ENCODE data around the gene AKT3. TPM values are rescaled to one million over a fixed set of nuclear protein-coding genes. Genes with fewer than 3 reads are reported as not detected.

AKT3 gene
- total RNA-seq, 1 experiment from 2014 or later = 133 TPM

DNA sequence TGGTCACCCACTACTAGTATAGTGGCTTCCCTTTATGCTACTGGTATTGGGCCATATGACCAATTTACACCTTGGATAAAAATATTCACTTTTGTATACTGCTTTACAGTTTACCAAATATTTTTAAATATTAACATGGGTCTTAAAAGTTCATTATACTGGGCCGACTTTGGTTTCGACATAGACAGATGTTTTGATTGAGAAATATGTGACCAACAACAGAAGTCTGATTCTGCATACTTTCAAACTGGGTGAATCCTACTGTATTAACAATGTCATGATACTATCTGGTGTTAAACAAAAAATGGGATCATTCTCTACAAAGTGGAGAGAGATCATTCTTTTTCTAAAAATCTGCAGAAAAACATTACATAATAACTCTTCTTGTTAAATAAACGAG lies 134.8 kb downstream of the AKT3 start:
- H3K9me2 ChIP-seq (ENCODE audit: insufficient read depth) = no peaks in the 10 kb centered on the region; the same call in 1 of the 2 replicates
- no peaks in the 10 kb centered on the region for H3K9me3 ChIP-seq (ENCODE audit: insufficient read depth, low read depth)
- DNase-seq = no peak
- peaks cover 49% of the 10 kb centered on the region for H3K79me2 ChIP-seq (ENCODE audit: low read depth)
- peaks cover 19% of the 10 kb centered on the region for H3K4me1 ChIP-seq (replicated peaks; ENCODE audit: insufficient read depth)
- CTCF ChIA-PET = no interaction called here
- BruUV-seq (replicated peaks) = no TSS peak
- H3F3A ChIP-seq (ENCODE audit: insufficient read depth, low read depth) = peaks cover 10% of the 10 kb centered on the region; the same call in 1 of the 2 replicates
- intact Hi-C loops (cut with micrococcal nuclease; ENCODE audit: unreplicated experiment) = loop anchor here (5.0 to 10.0 kb wide), 3 partner anchors 137 to 370 kb away; partner anchors contain the start of gene AKT3
- H3K4me3 ChIP-seq = no peak overlapping the region
- no peak overlapping the region for H2AFZ ChIP-seq
- TF ChIP-seq, protein P1, sequence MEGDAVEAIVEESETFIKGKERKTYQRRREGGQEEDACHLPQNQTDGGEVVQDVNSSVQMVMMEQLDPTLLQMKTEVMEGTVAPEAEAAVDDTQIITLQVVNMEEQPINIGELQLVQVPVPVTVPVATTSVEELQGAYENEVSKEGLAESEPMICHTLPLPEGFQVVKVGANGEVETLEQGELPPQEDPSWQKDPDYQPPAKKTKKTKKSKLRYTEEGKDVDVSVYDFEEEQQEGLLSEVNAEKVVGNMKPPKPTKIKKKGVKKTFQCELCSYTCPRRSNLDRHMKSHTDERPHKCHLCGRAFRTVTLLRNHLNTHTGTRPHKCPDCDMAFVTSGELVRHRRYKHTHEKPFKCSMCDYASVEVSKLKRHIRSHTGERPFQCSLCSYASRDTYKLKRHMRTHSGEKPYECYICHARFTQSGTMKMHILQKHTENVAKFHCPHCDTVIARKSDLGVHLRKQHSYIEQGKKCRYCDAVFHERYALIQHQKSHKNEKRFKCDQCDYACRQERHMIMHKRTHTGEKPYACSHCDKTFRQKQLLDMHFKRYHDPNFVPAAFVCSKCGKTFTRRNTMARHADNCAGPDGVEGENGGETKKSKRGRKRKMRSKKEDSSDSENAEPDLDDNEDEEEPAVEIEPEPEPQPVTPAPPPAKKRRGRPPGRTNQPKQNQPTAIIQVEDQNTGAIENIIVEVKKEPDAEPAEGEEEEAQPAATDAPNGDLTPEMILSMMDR (conservative IDR thresholded peaks at IDR 0.05) = no peak
- TF ChIP-seq EZH2 (IDR thresholded peaks at IDR 0.05; ENCODE audit: low read depth) = no peak
- no peaks in the 10 kb centered on the region for H3K27me3 ChIP-seq (ENCODE audit: insufficient read depth, low read depth)
- H3K4me2 ChIP-seq = no peak overlapping the region
- H3K27ac ChIP-seq = no peak overlapping the region
- POLR2A ChIA-PET (ENCODE audit: unreplicated experiment) = no interaction called here
- 0 out of 2 replicates have a peak, but pooled peaks cover 3% of the 10 kb centered on the region for H4K20me1 ChIP-seq (ENCODE audit: insufficient read depth)
- H3K36me3 ChIP-seq (ENCODE audit: low read depth) = 0 out of 2 replicates have a peak, but pooled peaks cover 7% of the 10 kb centered on the region

DNA sequence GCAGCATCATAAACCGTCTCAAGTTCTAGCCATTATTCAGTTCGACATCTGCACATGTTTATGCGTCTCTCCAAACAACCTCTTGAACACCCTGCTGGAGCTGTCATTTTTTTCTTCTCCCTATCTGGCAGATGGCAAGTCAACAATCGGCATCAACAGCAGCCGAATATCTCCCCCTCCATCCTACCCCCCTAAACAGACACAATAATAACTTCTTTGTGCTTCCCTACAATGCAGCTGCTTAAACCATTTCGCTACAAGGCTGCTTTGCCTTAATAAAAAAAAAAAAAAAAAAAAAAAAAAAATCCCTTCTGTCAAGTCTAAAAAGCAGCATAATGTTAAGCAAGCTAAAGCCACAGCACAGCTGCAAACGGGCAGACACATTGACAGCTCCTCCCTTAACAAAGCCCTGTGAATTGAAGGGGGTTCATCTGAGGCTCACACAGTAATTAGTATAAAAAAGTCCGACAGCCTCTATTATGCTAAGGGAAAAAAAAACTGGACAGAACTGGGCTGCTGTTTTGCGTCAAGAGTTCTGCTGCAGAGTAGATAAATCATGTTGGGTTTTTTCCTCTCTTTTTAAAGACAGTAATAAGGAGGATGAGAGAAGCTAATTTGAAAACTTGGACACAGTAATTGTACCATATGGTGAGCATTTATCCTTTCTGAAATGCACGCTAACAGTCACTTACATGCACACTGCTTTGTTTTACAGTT lies 136.4 kb downstream of the AKT3 start:
- Histone ChIP-seq H3K9me2 (ENCODE audit: insufficient read depth) (no peaks in the 10 kb centered on the region; the same call in 1 of the 2 replicates), H3K27ac (no peak overlapping the region), H3K4me2 (no peak overlapping the region), H2AFZ (no peak overlapping the region), H3K9me3 (ENCODE audit: insufficient read depth, low read depth) (no peaks in the 10 kb centered on the region), H3K79me2 (ENCODE audit: low read depth) (peaks cover 47% of the 10 kb centered on the region), H4K20me1 (ENCODE audit: insufficient read depth) (0 out of 2 replicates have a peak, but pooled peaks cover 3% of the 10 kb centered on the region), H3K27me3 (ENCODE audit: insufficient read depth, low read depth) (no peaks in the 10 kb centered on the region), H3F3A (ENCODE audit: insufficient read depth, low read depth) (peaks cover 3% of the 10 kb centered on the region; the same call in 1 of the 2 replicates), H3K4me3 (no peak overlapping the region), H3K36me3 (ENCODE audit: low read depth) (no peaks in the 10 kb centered on the region), H3K4me1 (replicated peaks; ENCODE audit: insufficient read depth) (peaks cover 4% of the 10 kb centered on the region)
- intact Hi-C loops (cut with micrococcal nuclease; ENCODE audit: unreplicated experiment) = loop anchor here (10.0 kb wide), 2 partner anchors 211 to 369 kb away; no protein-coding TSS in a partner anchor
- DNase-seq = no peak
- TF ChIP-seq, protein P1 (conservative IDR thresholded peaks at IDR 0.05) = no peak
- TF ChIP-seq EZH2 (IDR thresholded peaks at IDR 0.05; ENCODE audit: low read depth) = no peak
- no TSS peak for BruUV-seq (replicated peaks)
- CTCF ChIA-PET = no interaction called here
- POLR2A ChIA-PET (ENCODE audit: unreplicated experiment) = no interaction called here

DNA sequence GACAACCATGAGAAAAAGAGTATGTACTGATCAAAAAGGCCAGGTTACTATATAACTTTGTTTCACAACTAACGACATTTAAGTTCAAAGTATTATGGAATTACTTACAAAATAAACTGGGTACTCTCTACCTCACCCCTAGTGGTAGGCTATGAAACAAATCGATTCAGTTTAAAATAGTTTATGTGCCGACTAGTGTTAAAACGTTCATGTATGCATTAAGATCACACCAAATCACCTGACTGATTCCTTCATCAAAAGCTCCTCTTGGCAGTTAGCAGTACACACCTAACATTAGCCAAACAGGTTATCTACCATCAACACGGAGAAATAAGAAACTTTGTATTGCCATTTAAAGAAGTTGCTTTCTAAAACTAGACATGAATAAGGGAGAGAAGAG lies 137.1 kb downstream of the AKT3 start:
- no peak overlapping the region for H2AFZ ChIP-seq
- DNase-seq = no peak

More for the DNA sequence above, 137.1 kb downstream of the AKT3 start:
- TF ChIP-seq, protein P1 (conservative IDR thresholded peaks at IDR 0.05) = 0 out of 2 replicates have a peak, but pooled peaks have one; percentile 29
- TF ChIP-seq EZH2 (IDR thresholded peaks at IDR 0.05; ENCODE audit: low read depth) = no peak
- no peaks in the 10 kb centered on the region; the same call in 1 of the 2 replicates for H3K9me2 ChIP-seq (ENCODE audit: insufficient read depth)
- H3K36me3 ChIP-seq (ENCODE audit: low read depth) = no peaks in the 10 kb centered on the region
- no peak overlapping the region for H3K4me2 ChIP-seq
- H3K27me3 ChIP-seq (ENCODE audit: insufficient read depth, low read depth) = no peaks in the 10 kb centered on the region
- H3K27ac ChIP-seq = no peak overlapping the region
- intact Hi-C loops (cut with micrococcal nuclease; ENCODE audit: unreplicated experiment) = loop anchor here (10.0 kb wide), 2 partner anchors 212 to 368 kb away; no protein-coding TSS in a partner anchor
- H3K4me1 ChIP-seq (replicated peaks; ENCODE audit: insufficient read depth) = no peaks in the 10 kb centered on the region
- BruUV-seq (replicated peaks) = no TSS peak
- no peaks in the 10 kb centered on the region for H3K9me3 ChIP-seq (ENCODE audit: insufficient read depth, low read depth)
- ChIA-PET POLR2A (ENCODE audit: unreplicated experiment) (no interaction called here), CTCF (interaction anchor here (0.7 kb wide), 1 partner anchor 446 kb away, joined by 3 read pairs; no protein-coding TSS in a partner anchor)
- H3F3A ChIP-seq (ENCODE audit: insufficient read depth, low read depth) = peaks cover 4% of the 10 kb centered on the region; the same call in 1 of the 2 replicates
- 0 out of 2 replicates have a peak, but pooled peaks cover 3% of the 10 kb centered on the region for H4K20me1 ChIP-seq (ENCODE audit: insufficient read depth)
- no peak overlapping the region for H3K4me3 ChIP-seq
- H3K79me2 ChIP-seq (ENCODE audit: low read depth) = peaks cover 42% of the 10 kb centered on the region

Measured in PC-9 (cell line).